Choroid plexus epithelial cell (primary cell): ENCODE measurements around the gene CDH4.

ENCODE experiments used
- DNase-seq: peaks from one replicate; pipeline ENCODE4 v3.0.0-alpha.2; 2010; ENCODE audit warnings: low read depth
- H3K4me3 ChIP-seq: 2 replicates; pipeline ENCODE4 v1.5.1; 2011; ENCODE audit warnings: low read depth, mild to moderate bottlenecking, control low read depth, low read length, moderate library complexity
- CTCF ChIP-seq: conservative IDR thresholded peaks from 2 replicates; pipeline ENCODE4 v1.5.1; 2011; ENCODE audit warnings: low read depth, mild to moderate bottlenecking, control low read depth, inconsistent platforms, low read length, moderate library complexity

The CDH4 gene

GRCh38 chr20:61673152-61673847 lies 421.2 kb downstream of the CDH4 start:
- no peak for DNase-seq
- no peak for TF ChIP-seq CTCF
- no peak overlapping the region for H3K4me3 ChIP-seq

GRCh38 chr20:61674121-61674520 lies 422.1 kb downstream of the CDH4 start:
- no peak for DNase-seq
- no peak overlapping the region for H3K4me3 ChIP-seq
- TF ChIP-seq CTCF = no peak

DNA sequence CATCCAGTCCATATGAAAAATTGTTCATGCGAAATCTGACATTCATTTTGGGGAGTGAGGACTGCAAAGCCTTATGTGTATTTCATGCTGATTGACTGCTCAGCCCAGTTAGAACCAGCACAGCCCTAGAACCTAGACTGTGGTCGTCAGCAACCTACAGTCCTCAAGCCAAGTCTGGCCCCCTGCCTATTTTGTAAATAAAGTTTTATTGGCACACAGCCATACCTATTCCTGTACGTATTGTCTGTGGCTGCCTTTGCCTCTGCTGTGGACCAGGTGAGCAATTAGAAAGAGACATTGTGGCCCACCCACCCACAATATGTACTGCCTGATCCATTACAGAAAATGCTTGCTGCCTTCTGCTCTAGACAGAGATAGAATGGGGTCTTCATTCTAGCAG lies 422.6 kb downstream of the CDH4 start:
- no peak for TF ChIP-seq CTCF
- DNase-seq = no peak
- H3K4me3 ChIP-seq = no peak overlapping the region

GRCh38 chr20:61677928-61678327 lies 425.9 kb downstream of the CDH4 start:
- DNase-seq = no peak
- TF ChIP-seq CTCF = no peak
- H3K4me3 ChIP-seq = no peak overlapping the region

DNA sequence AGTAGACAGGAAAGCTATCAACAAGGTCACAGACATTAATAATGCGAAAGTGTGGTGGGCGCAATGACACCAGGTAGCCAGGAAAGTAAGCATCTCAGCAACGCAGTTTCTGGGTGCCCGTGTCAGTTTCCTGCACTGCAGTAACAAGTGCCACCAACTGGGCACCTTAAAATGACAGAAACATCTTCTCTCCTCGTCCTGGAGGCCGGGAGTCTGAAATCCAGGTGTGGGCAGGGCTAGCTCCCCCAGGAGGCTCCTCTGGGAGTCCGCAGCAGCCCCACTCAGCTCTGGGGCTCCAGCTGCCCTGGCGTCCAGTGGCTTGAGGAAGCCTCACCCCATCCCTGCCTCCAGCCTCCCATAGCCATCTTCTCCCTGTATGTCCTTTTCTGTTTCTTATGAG lies 426.4 kb downstream of the CDH4 start:
- no peak for TF ChIP-seq CTCF
- H3K4me3 ChIP-seq = no peak overlapping the region
- DNase-seq = no peak

DNA sequence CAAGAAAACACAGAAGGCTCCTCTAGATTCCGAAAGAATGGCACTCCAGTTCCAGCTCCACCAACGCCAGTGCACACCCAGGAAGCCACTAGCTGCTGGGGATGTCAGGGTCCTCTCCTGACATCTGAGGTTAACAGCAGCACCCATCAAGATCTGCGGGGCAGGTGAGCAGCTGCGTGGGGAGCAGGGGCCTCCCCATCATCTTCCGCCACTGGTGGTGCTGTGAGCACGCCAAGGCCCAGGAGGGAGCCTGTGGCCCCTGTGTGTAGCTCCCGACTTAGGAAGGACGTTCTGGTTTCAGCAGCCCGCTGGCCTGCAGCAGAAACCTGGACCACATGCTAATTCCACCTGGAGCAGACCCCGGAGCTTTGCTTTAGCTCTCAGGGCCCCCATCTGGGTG lies 427.4 kb downstream of the CDH4 start:
- DNase-seq = no peak
- no peak for TF ChIP-seq CTCF

DNA sequence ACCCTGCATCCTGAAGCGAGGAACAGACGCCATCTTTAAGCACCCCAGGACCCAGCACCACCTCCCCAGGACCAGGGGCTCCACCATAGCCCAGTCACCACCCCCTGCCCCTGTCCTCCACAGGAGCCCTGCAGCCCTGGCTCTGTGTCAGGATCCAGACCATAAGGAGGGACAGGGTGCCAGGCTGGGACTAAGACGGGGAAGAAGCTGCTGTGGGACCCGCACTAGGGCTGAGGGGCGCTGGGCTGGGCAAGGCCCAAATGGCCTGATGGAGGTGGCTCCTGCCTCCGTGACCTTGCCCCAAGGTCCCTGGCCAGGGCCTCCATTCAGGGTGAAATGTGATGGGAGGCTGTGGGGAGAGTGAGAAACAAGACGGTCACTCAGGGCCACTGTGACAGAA lies 428.0 kb downstream of the CDH4 start:
- no peak for TF ChIP-seq CTCF
- H3K4me3 ChIP-seq = no peak overlapping the region
- no peak for DNase-seq

More for the DNA sequence above, 427.4 kb downstream of the CDH4 start:
- no peak overlapping the region for H3K4me3 ChIP-seq
